Bronchial epithelial cell (primary cell): ENCODE results near the gene ELMO1. TPM values are rescaled to one million over a fixed set of nuclear protein-coding genes. Genes with fewer than 3 reads are reported as not detected.
"Not testable (repeated sequence)": the region's sequence is repeated elsewhere in the genome, so short reads cannot be mapped to it uniquely, and the experiment has no call there.

ENCODE experiments used
- DNase-seq: peaks from one replicate; pipeline ENCODE4 v3.0.0-alpha.2; 2010; ENCODE audit warnings: low read depth
- FAIRE-seq: peaks from 2 replicates; lab custom pipeline; 2011; peaks lifted over from hg19 to GRCh38; lab: Jason Lieb, UNC
- H3K27me3 ChIP-seq: 2 replicates; pipeline ENCODE4 v1.5.1; 2011; ENCODE audit warnings: low read length; ENCODE audit not compliant: control insufficient read depth, insufficient read depth
- H3K36me3 ChIP-seq: 2 replicates; pipeline ENCODE4 v1.5.1; 2011; ENCODE audit warnings: low read length; ENCODE audit not compliant: control insufficient read depth, insufficient read depth
- H3K4me3 ChIP-seq: 2 replicates; pipeline ENCODE4 v1.5.1; 2011; ENCODE audit warnings: mild to moderate bottlenecking, low read depth, low read length, control low read depth
- CTCF ChIP-seq: IDR thresholded peaks from 2 replicates; pipeline ENCODE4 v1.5.1; 2011; ENCODE audit warnings: mild to moderate bottlenecking, moderate library complexity, low read length, control low read depth, inconsistent platforms; ENCODE audit not compliant: insufficient read depth, severe bottlenecking
- total RNA-seq: library from RNA; depleted of rRNA; stranded (reverse); fragments of >200 nt; gene quantifications from 2 replicates; pipeline ENCODE4 v1.2.1, GENCODE V29; 2014

The ELMO1 gene
- total RNA-seq, 1 donor from 2014 or later, result under 0.01 TPM

- no peak for TF ChIP-seq CTCF
- FAIRE-seq (peak; percentile 75), DNase-seq (no peak)
- H3K27me3 ChIP-seq, result no peaks in the 10 kb centered on the region
- no peak overlapping the region for H3K4me3 ChIP-seq
- no peaks in the 10 kb centered on the region for H3K36me3 ChIP-seq
Observed at GRCh38 chr7:36977878-36978277, 470.8 kb downstream of the ELMO1 start.

- not testable (repeated sequence) for FAIRE-seq, H3K4me3 ChIP-seq
Observed at GRCh38 chr7:36973534-36973933, 475.1 kb downstream of the ELMO1 start.

GRCh38 chr7:36972140-36972518 is 476.5 kb downstream of the ELMO1 start:
- no peak for FAIRE-seq
- TF ChIP-seq CTCF, result no peak
- no peaks in the 10 kb centered on the region for H3K36me3 ChIP-seq
- H3K27me3 ChIP-seq, result no peaks in the 10 kb centered on the region
- DNase-seq, result no peak
- H3K4me3 ChIP-seq, result no peak overlapping the region

More at GRCh38 chr7:36973534-36973933, 475.1 kb downstream of the ELMO1 start:
- DNase-seq, H3K27me3 ChIP-seq, H3K36me3 ChIP-seq: not testable (repeated sequence)

- DNase-seq (no peak), FAIRE-seq (no peak)
- Histone ChIP-seq H3K4me3 (no peak overlapping the region), H3K27me3 (no peaks in the 10 kb centered on the region), H3K36me3 (no peaks in the 10 kb centered on the region)
- TF ChIP-seq CTCF, result no peak
Observed at GRCh38 chr7:36971515-36972139, 477.0 kb downstream of the ELMO1 start.

- Histone ChIP-seq H3K27me3 (no peaks in the 10 kb centered on the region), H3K36me3 (no peaks in the 10 kb centered on the region), H3K4me3 (no peak overlapping the region)
- no peak for TF ChIP-seq CTCF
- FAIRE-seq (peak; percentile 36), DNase-seq (no peak)
Observed at GRCh38 chr7:36970551-36971514, 477.8 kb downstream of the ELMO1 start.

- FAIRE-seq, result no peak
- no peak for DNase-seq
- no peak for TF ChIP-seq CTCF
- Histone ChIP-seq H3K27me3 (no peaks in the 10 kb centered on the region), H3K4me3 (no peak overlapping the region), H3K36me3 (no peaks in the 10 kb centered on the region)
Observed at GRCh38 chr7:36969376-36969775, 479.3 kb downstream of the ELMO1 start.
